Stimulated activated CD4-positive, alpha-beta T cell treated with anti-CD3 and anti-CD28 coated beads, Interleukin-12 subunit alpha, Interleukin-12 subunit beta, amount 100 ng/mL, for 48 hours (primary cell): ENCODE measurements around the gene XNDC1N.
"Not testable (repeated sequence)": the region's sequence is repeated elsewhere in the genome, so short reads cannot be mapped to it uniquely, and the experiment has no call there.

ENCODE experiments used
- DNase-seq, 3 donors: peaks; one replicate each; pipeline ENCODE4 v3.0.0-alpha.2; 2020; ENCODE audit warnings: low read depth in 2 of 3, low spot score in 1 of 3

XNDC1N gene

GRCh38 chr11:71933141-71933933, 4.9 kb upstream of the XNDC1N start:
- no peak for DNase-seq

- DNase-seq, result no peak
These were observed 2.8 kb upstream of the XNDC1N start for GRCh38 chr11:71931245-71931602.

GRCh38 chr11:71930556-71931244, 2.3 kb upstream of the XNDC1N start:
- DNase-seq, result no peak

- no peak for DNase-seq
These were observed 1.1 kb upstream of the XNDC1N start for GRCh38 chr11:71929491-71929890.

GRCh38 chr11:71928737-71929443, 496 bp upstream of the XNDC1N start, which contains the start of gene RNF121:
RNF121 (plus strand) TSS chr11:71929046; CDS start chr11:71929062, 16 bp downstream.
- peak; percentile 96 to 98 (median 97) for DNase-seq

GRCh38 chr11:71917646-71918140, 10.7 kb downstream of the XNDC1N start:
- no peak for DNase-seq

DNA sequence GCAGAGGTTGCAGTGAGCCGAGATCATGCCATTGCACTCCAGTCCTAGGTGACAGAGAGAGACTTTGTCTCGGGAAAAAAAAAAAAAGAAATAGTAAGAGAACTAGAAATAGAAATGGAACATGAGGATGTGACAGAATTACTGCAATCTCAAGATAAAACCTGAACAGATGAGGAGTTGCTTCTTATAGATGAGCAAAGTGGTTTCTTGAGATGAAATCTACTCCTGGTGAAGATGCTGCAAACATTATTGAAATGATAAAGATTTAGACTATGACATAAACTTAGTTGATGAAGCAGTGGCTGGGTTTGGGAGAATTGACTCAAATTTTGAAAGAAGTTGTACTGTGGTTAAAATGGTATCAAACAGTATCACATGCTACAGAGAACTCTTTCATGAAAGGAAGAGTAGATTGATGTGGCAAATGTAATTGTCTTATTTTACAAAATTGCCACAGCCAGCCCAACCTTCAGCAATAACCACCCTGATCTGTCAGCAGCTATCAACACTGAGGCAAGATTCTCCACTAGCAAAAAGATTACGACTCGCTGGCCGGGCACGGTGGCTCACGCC, 13.7 kb downstream of the XNDC1N start:
- DNase-seq, result no peak

DNA sequence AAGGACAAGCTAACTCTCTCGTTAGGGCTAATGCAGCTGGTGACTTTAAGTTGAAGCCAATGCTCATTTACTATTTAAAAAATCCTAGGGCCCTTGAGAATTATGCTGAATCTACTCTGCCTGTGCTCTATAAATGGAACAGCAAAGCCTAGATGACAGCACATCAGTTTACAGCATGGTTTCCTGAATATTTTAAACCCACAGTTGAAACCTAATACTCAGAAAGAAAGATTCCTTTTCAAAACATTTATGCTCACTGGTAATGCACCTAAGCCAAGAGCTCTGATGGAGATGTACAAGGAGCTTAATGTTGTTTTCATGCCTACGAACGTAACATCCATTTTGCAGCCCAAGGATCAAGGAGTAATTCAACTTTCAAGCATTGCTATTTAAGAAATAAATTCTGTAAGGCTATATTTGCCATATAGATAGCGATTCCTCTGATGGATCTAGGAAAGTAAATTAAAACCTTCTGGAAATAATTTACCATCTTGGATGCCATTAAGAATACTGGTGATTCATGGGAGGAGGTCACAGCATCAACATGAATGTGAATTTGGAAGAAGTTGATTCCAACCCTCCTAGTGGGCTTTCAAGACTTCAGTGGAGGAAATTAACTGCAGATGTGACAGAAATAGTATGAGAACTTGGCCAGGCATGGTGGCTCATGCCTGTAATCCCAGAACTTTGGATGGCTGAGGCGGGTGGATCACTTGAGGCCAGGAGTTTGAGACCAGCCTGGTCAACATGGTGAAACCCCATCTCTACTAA, 14.5 kb downstream of the XNDC1N start:
- no peak for DNase-seq

DNA sequence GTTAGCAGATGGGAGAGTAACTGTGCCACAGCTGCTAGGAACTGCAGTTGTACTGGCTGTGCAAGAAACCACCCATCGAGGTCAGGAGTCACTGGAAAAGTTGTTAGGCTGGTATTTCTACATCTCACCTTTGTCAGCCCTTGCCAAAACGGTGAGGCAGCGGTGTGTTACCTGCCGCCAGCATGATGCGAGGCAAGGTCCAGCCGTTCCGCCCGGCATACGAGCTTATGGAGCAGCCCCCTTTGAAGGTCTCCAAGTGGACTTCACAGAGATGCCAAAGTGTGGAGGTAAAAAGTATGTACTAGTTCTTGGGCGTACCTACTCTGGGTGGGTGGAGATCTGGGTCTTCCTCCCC, 16.4 kb downstream of the XNDC1N start:
- not testable (repeated sequence) for DNase-seq

- peak; percentile 34 to 76 (median 73) for DNase-seq
These were observed 16.9 kb downstream of the XNDC1N start for GRCh38 chr11:71911321-71911985.

GRCh38 chr11:71910775-71911174, 17.6 kb downstream of the XNDC1N start:
- not testable (repeated sequence) for DNase-seq

GRCh38 chr11:71908218-71908617, 20.2 kb downstream of the XNDC1N start:
- DNase-seq, result no peak

GRCh38 chr11:71901137-71901536, 27.3 kb downstream of the XNDC1N start:
- DNase-seq, result not testable (repeated sequence)

DNA sequence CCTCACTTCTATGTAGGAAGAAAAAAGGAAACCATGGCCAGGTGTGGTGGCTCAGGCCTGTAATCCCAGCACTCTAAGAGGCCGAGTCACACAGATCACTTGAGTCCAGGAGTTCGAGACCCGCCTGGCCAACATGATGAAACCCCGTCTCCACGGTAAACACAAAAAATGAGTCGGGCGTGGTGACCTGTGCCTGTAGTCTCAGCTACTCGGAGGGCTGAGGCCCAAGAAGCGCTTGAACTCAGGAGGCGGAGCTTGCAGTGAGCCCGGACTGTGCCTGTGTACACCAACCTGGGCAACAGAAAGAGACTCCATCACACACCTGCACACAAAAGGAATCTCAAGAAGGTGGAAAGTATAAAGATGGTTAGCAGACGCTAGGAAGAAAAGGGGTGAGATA, 32.4 kb downstream of the XNDC1N start:
- no peak for DNase-seq

GRCh38 chr11:71889181-71889872, 39.1 kb downstream of the XNDC1N start:
- not testable (repeated sequence) for DNase-seq

DNA sequence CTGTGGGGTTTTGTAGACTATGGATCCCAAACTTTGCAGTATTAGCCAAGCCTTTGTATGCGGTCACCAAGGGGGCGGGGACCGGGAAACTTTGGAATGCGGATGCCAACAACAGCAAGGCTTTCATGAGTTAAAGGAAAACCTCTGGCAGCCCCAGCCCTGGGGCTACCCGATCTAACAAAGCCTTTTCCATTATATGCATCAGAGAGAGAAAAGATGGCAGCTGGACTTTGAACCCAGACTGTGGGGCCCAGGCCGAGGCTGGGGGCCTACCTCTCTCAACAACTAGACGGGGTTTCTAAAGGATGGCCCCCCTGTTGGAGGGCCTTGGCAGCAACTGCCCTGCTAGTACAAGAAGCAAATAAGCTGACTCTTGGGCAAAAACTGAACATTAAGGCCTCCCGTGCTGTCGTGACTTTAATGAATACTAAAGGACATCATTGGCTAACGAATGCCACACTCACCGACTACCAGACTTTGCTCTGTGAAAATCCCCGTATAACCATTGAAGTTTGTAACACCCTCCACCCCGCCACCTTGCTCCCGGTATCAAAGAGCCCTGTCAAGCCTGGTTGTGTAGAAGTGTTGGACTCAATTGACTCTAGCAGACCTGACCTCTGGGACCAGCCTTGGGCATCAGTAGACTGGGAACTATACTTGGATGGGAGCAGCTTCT, 39.9 kb downstream of the XNDC1N start:
- DNase-seq, result not testable (repeated sequence)

GRCh38 chr11:71885806-71886205, 42.6 kb downstream of the XNDC1N start:
- DNase-seq, result not testable (repeated sequence)
